ENCODE results near the gene HSD17B8.

The HSD17B8 gene

GRCh38 chr6:33192105-33192646, 12.3 kb upstream of the HSD17B8 start, which contains the start of gene COL11A2:
TSS of gene COL11A2 (minus strand) at chr6:33192467. CDS start at chr6:33192240, 227 bp downstream.
- 9% methylated on average over 26 of the region's 35 CpGs for WGBS
- peak within 1 kb of the TSS; percentile 10 for H2AFZ ChIP-seq (ENCODE audit: low read depth, low read length)
- H2BK15ac ChIP-seq (ENCODE audit: low read depth, poor library complexity, severe bottlenecking) = no peak within 1 kb of the TSS
- peak within 1 kb of the TSS; percentile 33 for H4K8ac ChIP-seq (ENCODE audit: low read length)
- no peak within 1 kb of the TSS for H2BK5ac ChIP-seq (ENCODE audit: low read depth, low read length, poor library complexity, severe bottlenecking)
- H3K27me3 ChIP-seq (ENCODE audit: control insufficient read depth in 1 of 2, insufficient read depth in 1 of 2, low read length in 2 of 2) = peaks cover 43 to 44% of the 10 kb centered on the region in 2 experiments
- H3K18ac ChIP-seq (ENCODE audit: low read depth in 1 of 2, low read length in 2 of 2) = no peak within 1 kb of the TSS
- peaks cover 22% of the 10 kb centered on the region for H3K4me1 ChIP-seq (ENCODE audit: control insufficient read depth, insufficient read depth, low read depth, low read length)
- peak within 1 kb of the TSS; percentile 34 to 74 for H3K4me3 ChIP-seq (ENCODE audit: insufficient read depth in 1 of 2, low read depth in 1 of 2, low read length in 2 of 2)
- H3K14ac ChIP-seq (ENCODE audit: low read length in 2 of 2) = peak within 1 kb of the TSS in 1 of 2 experiments; percentile 48
- no peaks in the 10 kb centered on the region for H3K9me3 ChIP-seq (ENCODE audit: control insufficient read depth, low read length)
- no peak within 1 kb of the TSS for H2BK120ac ChIP-seq (ENCODE audit: low read depth, low read length)
- H3K4me2 ChIP-seq (ENCODE audit: low read length, poor library complexity, severe bottlenecking) = peak within 1 kb of the TSS; percentile 87
- peaks cover 30 to 36% of the 10 kb centered on the region in 2 experiments for H3K36me3 ChIP-seq (ENCODE audit: control insufficient read depth in 1 of 2, insufficient read depth in 2 of 2, low read depth in 1 of 2, low read length in 2 of 2)
- DNase-seq = no peak
- H4K91ac ChIP-seq (ENCODE audit: low read length) = no peak within 1 kb of the TSS
- H3K4ac ChIP-seq (ENCODE audit: low read depth in 1 of 2, low read length in 2 of 2) = peak within 1 kb of the TSS in 1 of 2 experiments; percentile 21
- no peak within 1 kb of the TSS for H3K27ac ChIP-seq (ENCODE audit: low read length, poor library complexity, severe bottlenecking)
- no peak within 1 kb of the TSS for H2BK12ac ChIP-seq (ENCODE audit: low read length in 2 of 2)
- no peak within 1 kb of the TSS for H2AK5ac ChIP-seq (ENCODE audit: low read length, severe bottlenecking)
- H3K79me1 ChIP-seq (replicated peaks; ENCODE audit: low read length, poor library complexity, severe bottlenecking) = peaks cover 19% of the 10 kb centered on the region
- H3K9ac ChIP-seq (ENCODE audit: low read length) = peak within 1 kb of the TSS; percentile 72
- peak within 1 kb of the TSS; percentile 20 to 76 for H3K23ac ChIP-seq (ENCODE audit: low read length in 2 of 2)

- Histone ChIP-seq H3K23ac (ENCODE audit: low read length in 2 of 2) (peak overlapping the region in 1 of 2 experiments; percentile 76), H3K4me3 (ENCODE audit: insufficient read depth in 1 of 2, low read depth in 1 of 2, low read length in 2 of 2) (peak overlapping the region; percentile 34 to 74), H2AFZ (ENCODE audit: low read depth, low read length) (peak overlapping the region; percentile 10), H3K79me1 (replicated peaks; ENCODE audit: low read length, poor library complexity, severe bottlenecking) (peaks cover 22% of the 10 kb centered on the region), H4K8ac (ENCODE audit: low read length) (peak overlapping the region; percentile 33), H3K36me3 (ENCODE audit: control insufficient read depth in 1 of 2, insufficient read depth in 2 of 2, low read depth in 1 of 2, low read length in 2 of 2) (peaks cover 33 to 38% of the 10 kb centered on the region in 2 experiments), H3K18ac (ENCODE audit: low read depth in 1 of 2, low read length in 2 of 2) (no peak overlapping the region), H3K4me1 (ENCODE audit: control insufficient read depth, insufficient read depth, low read depth, low read length) (peaks cover 25% of the 10 kb centered on the region), H3K4me2 (ENCODE audit: low read length, poor library complexity, severe bottlenecking) (peak overlapping the region; percentile 87), H2BK15ac (ENCODE audit: low read depth, poor library complexity, severe bottlenecking) (no peak overlapping the region), H3K9me3 (ENCODE audit: control insufficient read depth, low read length) (no peaks in the 10 kb centered on the region), H2BK120ac (ENCODE audit: low read depth, low read length) (no peak overlapping the region), H4K91ac (ENCODE audit: low read length) (no peak overlapping the region), H2BK12ac (ENCODE audit: low read length in 2 of 2) (no peak overlapping the region), H2AK5ac (ENCODE audit: low read length, severe bottlenecking) (no peak overlapping the region), H3K14ac (ENCODE audit: low read length in 2 of 2) (peak overlapping the region in 1 of 2 experiments; percentile 48), H3K9ac (ENCODE audit: low read length) (peak overlapping the region; percentile 72), H2BK5ac (ENCODE audit: low read depth, low read length, poor library complexity, severe bottlenecking) (no peak overlapping the region), H3K4ac (ENCODE audit: low read depth in 1 of 2, low read length in 2 of 2) (peak overlapping the region in 1 of 2 experiments; percentile 21), H3K27me3 (ENCODE audit: control insufficient read depth in 1 of 2, insufficient read depth in 1 of 2, low read length in 2 of 2) (peaks cover 41 to 42% of the 10 kb centered on the region in 2 experiments), H3K27ac (ENCODE audit: low read length, poor library complexity, severe bottlenecking) (no peak overlapping the region)
- 4% methylated on average over 30 of the region's 72 CpGs for WGBS
- DNase-seq = no peak
Observed at GRCh38 chr6:33192671-33193602, 11.5 kb upstream of the HSD17B8 start.

- H3K9ac ChIP-seq (ENCODE audit: low read length) = no peak overlapping the region
- H3K27ac ChIP-seq (ENCODE audit: low read length, poor library complexity, severe bottlenecking) = no peak overlapping the region
- H2AFZ ChIP-seq (ENCODE audit: low read depth, low read length) = no peak overlapping the region
- H3K4me3 ChIP-seq (ENCODE audit: insufficient read depth in 1 of 2, low read depth in 1 of 2, low read length in 2 of 2) = no peak overlapping the region
- H2BK15ac ChIP-seq (ENCODE audit: low read depth, poor library complexity, severe bottlenecking) = no peak overlapping the region
- no peak overlapping the region for H3K23ac ChIP-seq (ENCODE audit: low read length in 2 of 2)
- no peak overlapping the region for H4K8ac ChIP-seq (ENCODE audit: low read length)
- no peak overlapping the region for H4K91ac ChIP-seq (ENCODE audit: low read length)
- no peak overlapping the region for H3K14ac ChIP-seq (ENCODE audit: low read length in 2 of 2)
- 74% methylated on average over 4 of the region's 6 CpGs for WGBS
- no peak overlapping the region for H3K4ac ChIP-seq (ENCODE audit: low read depth in 1 of 2, low read length in 2 of 2)
- peaks cover 27% of the 10 kb centered on the region for H3K79me1 ChIP-seq (replicated peaks; ENCODE audit: low read length, poor library complexity, severe bottlenecking)
- H2BK5ac ChIP-seq (ENCODE audit: low read depth, low read length, poor library complexity, severe bottlenecking) = no peak overlapping the region
- no peaks in the 10 kb centered on the region for H3K9me3 ChIP-seq (ENCODE audit: control insufficient read depth, low read length)
- peaks cover 28% of the 10 kb centered on the region for H3K4me1 ChIP-seq (ENCODE audit: control insufficient read depth, insufficient read depth, low read depth, low read length)
- H3K18ac ChIP-seq (ENCODE audit: low read depth in 1 of 2, low read length in 2 of 2) = no peak overlapping the region
- H2AK5ac ChIP-seq (ENCODE audit: low read length, severe bottlenecking) = no peak overlapping the region
- H3K4me2 ChIP-seq (ENCODE audit: low read length, poor library complexity, severe bottlenecking) = no peak overlapping the region
- H3K27me3 ChIP-seq (ENCODE audit: control insufficient read depth in 1 of 2, insufficient read depth in 1 of 2, low read length in 2 of 2) = peaks cover 36 to 41% of the 10 kb centered on the region in 2 experiments
- peaks cover 38% of the 10 kb centered on the region in 2 experiments for H3K36me3 ChIP-seq (ENCODE audit: control insufficient read depth in 1 of 2, insufficient read depth in 2 of 2, low read depth in 1 of 2, low read length in 2 of 2)
- H2BK120ac ChIP-seq (ENCODE audit: low read depth, low read length) = no peak overlapping the region
- DNase-seq = no peak
- H2BK12ac ChIP-seq (ENCODE audit: low read length in 2 of 2) = no peak overlapping the region
Observed at GRCh38 chr6:33193619-33194018, 10.8 kb upstream of the HSD17B8 start.

GRCh38 chr6:33194431-33194979, 9.9 kb upstream of the HSD17B8 start:
- Histone ChIP-seq H4K8ac (ENCODE audit: low read length) (no peak overlapping the region), H3K18ac (ENCODE audit: low read depth in 1 of 2, low read length in 2 of 2) (no peak overlapping the region), H2BK120ac (ENCODE audit: low read depth, low read length) (no peak overlapping the region), H3K79me1 (replicated peaks; ENCODE audit: low read length, poor library complexity, severe bottlenecking) (peaks cover 27% of the 10 kb centered on the region), H3K23ac (ENCODE audit: low read length in 2 of 2) (no peak overlapping the region), H3K27ac (ENCODE audit: low read length, poor library complexity, severe bottlenecking) (no peak overlapping the region), H2BK5ac (ENCODE audit: low read depth, low read length, poor library complexity, severe bottlenecking) (no peak overlapping the region), H3K9me3 (ENCODE audit: control insufficient read depth, low read length) (no peaks in the 10 kb centered on the region), H3K4me2 (ENCODE audit: low read length, poor library complexity, severe bottlenecking) (no peak overlapping the region), H3K36me3 (ENCODE audit: control insufficient read depth in 1 of 2, insufficient read depth in 2 of 2, low read depth in 1 of 2, low read length in 2 of 2) (peaks cover 38% of the 10 kb centered on the region in 2 experiments), H3K4me1 (ENCODE audit: control insufficient read depth, insufficient read depth, low read depth, low read length) (peaks cover 33% of the 10 kb centered on the region), H2AFZ (ENCODE audit: low read depth, low read length) (no peak overlapping the region), H3K4me3 (ENCODE audit: insufficient read depth in 1 of 2, low read depth in 1 of 2, low read length in 2 of 2) (no peak overlapping the region), H2AK5ac (ENCODE audit: low read length, severe bottlenecking) (no peak overlapping the region), H4K91ac (ENCODE audit: low read length) (no peak overlapping the region), H3K27me3 (ENCODE audit: control insufficient read depth in 1 of 2, insufficient read depth in 1 of 2, low read length in 2 of 2) (peaks cover 27 to 35% of the 10 kb centered on the region in 2 experiments), H2BK12ac (ENCODE audit: low read length in 2 of 2) (no peak overlapping the region), H3K14ac (ENCODE audit: low read length in 2 of 2) (no peak overlapping the region), H3K4ac (ENCODE audit: low read depth in 1 of 2, low read length in 2 of 2) (no peak overlapping the region), H3K9ac (ENCODE audit: low read length) (no peak overlapping the region), H2BK15ac (ENCODE audit: low read depth, poor library complexity, severe bottlenecking) (no peak overlapping the region)
- WGBS = 52% methylated on average over 4 of the region's 8 CpGs
- no peak for DNase-seq

Data from mesenchymal stem cell (in vitro differentiated cells and primary cell).